GM21515 (cell line): Measurements from ENCODE around the gene MON2.
A peak's percentile ranks its signal among the peaks of the same experiment; 100 is the strongest.
"Not testable (repeated sequence)": the region's sequence is repeated elsewhere in the genome, so short reads cannot be mapped to it uniquely, and the experiment has no call there.

Source experiments
- ATAC-seq: cut with Tn5 transposase; IDR thresholded peaks from one replicate; pipeline ENCODE4 v1.9.1; 2021; ENCODE audit not compliant: unreplicated experiment

Gene MON2

DNA sequence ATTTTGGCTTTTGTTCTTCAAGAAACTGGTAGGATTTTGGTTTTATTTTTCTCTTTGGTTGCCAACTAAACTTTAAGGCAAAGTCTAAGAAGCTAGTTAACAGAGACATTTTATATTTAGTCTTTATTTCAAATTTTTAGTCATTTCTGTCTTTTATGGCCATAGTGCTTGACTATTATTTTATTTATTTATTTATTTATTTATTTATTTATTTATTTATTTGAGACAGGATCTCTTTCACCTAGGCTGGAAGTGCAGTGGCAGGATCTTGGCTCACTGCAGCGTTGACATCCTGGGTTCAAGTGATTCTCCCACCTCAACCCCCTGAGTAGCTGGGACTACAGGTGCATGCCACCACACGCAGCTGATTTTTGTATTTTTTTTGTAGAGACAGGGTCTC lies 3.1 kb downstream of the MON2 start:
- ATAC-seq: no peak

GRCh38 chr12:62471734-62472133 lies 5.1 kb downstream of the MON2 start:
- no peak for ATAC-seq

DNA sequence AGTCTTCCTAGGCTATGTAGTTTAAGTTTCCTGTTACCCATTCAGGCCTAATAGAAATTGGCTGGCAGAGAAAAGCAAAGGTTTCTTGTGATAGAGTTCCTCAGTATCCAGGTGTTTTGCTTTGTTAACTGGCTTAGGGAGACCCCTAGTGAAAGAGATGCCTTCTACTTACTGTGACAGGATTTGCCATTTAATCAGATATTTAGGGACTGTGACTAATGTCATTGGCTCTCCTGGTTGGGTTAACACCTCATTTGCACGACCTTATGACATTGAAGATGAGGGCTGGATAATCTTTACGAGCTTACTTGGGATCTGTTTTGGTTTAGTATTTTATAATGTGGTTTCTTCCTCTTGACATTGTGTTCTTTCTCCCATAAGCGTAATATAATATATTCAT lies 5.8 kb downstream of the MON2 start:
- ATAC-seq: no peak

DNA sequence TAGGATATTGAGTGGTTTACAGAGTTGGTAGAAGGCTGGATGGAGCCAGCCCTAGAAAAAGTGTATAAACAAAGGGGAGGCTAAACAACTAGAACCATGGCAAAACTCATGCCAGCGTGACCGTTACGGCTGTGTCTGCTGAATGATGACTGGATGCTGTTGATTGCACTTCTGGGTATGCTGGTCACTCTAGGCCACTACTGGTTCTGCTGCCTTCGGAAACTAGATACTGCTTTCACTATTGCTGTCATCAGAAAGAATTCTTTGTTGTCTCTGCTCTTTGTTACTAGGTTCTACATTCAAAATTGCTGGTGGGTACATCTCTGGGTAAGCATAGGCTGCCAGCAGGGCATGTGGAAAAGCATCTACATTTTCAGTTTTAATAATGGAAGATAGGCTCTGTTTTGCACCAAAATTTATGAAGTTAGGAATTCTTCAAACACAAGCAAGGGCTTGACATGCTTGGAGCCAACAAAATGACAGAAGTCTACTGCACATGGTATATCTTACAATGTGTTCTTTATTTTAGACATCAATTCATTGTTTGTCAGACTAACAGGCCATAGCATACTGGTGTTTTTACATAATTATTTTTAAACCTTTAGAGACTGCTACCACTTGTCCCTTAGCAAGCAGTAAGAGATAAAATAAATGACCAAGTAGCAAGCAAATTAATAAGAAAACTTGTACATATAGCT lies 15.4 kb downstream of the MON2 start:
- no peak for ATAC-seq

GRCh38 chr12:62482769-62483168 lies 16.1 kb downstream of the MON2 start:
- ATAC-seq: no peak

DNA sequence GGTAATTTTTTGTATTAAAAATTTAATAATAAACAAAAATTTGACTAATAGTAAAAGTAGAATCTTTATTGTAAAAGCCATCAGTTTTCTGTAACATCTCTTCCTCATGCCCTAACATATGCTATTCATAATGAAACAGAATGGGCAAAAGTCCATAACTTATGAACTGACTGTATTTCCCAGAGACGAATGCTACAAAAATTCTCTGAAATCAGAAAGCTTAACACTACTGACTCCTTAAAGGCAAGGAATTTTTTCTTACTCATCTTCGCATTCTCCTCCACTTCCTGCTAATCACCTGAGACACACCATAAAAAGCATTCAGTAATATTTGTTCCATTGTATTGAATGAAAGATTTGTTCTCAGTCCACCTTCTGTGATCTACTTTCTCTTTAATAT lies 17.6 kb downstream of the MON2 start:
- ATAC-seq: no peak

DNA sequence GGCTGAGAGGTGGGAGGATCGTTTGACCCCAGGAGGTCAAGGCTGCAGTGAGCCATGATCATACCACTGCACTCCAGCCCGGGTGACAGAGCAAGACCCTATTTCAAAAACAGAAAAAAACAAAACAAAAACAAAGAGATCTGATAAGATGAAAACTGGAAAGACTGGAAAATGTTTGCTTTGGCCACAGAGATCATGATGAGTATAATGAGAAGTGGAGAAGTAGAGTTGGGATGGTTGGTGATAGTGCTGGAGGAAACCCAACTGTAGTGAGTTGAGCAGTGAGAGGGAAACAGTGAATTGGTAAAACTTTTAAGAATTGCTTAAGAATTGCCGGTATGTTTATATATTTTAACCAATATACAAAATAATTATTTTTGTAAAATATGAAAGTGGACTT lies 39.2 kb downstream of the MON2 start:
- no peak for ATAC-seq

GRCh38 chr12:62512901-62513300 lies 46.3 kb downstream of the MON2 start:
- ATAC-seq: no peak

- not testable (repeated sequence) for ATAC-seq
Observed at GRCh38 chr12:62514080-62514479, 47.5 kb downstream of the MON2 start.

DNA sequence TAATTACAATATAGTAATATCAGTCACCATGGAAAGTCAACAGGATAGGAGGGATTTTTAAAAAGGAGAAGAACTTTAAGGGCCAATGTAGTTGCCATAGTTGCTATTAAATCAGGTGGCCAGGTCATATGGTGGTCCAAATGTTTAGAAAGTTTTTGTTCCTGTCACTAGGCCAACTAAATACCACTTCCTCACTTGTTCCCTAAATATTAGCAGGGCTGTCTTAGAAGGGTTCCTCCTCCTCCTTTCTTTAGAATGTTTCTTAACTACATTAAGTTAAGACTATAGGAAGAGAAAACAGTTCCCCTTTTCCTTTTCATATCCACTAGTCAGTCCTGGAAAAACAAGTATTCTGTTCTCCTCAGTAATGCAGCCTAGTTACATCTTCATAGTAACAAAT lies 50.3 kb downstream of the MON2 start:
- no peak for ATAC-seq

GRCh38 chr12:62517887-62518286 lies 51.3 kb downstream of the MON2 start:
- no peak for ATAC-seq

DNA sequence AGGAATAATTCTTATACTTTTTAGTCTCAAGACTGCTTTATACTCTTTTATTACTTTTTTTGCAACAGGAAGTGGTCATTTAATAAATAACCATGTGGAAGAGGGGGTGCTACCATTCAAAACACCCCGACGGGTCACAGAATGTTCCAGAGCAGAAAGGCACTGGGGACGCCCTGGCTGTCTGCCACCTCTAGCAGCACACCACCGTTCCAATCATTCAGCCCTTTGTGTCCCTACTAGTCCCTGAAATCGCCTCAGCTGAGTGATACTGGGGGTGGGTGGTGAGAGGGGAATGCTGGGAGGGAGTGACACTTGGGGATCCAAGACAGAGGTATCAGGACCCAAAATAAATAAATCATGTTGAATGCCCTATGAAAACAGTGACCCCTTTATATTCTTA lies 52.4 kb downstream of the MON2 start:
- ATAC-seq: no peak

DNA sequence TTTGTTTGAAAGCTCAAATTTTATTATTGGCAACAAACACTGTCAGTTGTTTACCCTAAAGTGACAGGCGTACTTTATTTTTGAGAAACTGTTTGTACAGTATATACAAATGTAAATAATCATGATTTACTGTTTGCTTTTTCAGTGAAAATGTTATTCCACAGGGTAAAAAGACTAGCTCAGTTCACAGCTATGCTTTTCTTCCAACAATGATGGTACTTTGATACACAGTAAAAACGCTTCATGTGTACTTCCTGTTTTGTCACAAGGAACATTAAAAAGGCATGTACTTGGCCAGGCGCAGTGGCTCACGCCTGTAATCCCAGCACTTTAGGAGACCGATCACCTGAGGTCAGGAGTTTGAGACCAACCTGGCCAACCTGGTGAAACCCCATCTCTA lies 53.7 kb downstream of the MON2 start:
- ATAC-seq: no peak

DNA sequence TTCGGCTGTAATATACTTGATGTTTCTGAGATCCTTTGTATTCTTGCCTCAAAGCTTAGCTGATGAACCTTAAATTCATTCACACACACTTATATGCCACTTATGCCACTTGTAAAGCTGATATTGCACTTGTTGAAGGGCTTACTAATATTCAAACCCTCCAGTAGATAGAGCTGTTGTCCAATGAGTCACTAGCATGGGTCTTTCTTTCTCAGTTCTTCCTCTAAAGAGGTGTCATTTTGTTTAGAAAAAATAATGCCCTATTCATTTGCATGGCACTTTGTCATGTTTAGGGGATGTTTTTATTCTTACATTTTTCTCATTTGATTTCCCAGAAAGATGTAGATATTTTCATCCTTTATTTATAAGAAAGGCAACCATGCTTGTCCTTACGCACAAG lies 56.4 kb downstream of the MON2 start:
- no peak for ATAC-seq

DNA sequence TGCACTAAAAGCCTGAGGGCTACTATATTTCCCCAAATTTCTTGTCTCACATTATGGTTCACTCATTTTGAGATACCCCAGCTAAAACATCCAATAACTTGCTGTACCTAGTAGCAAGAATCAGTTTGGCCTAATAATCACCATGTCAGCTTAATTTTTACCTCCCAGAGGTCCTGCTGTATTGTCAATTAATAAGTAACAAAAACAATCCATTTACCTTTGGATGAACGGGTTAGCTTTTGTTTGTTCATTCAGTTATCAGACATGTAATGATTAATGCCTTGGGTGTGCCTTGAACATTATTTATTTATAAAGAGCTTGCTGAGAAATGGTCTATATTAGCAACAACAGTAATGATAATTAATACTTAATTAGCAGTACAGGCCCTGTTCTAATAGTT lies 57.0 kb downstream of the MON2 start:
- ATAC-seq: no peak

DNA sequence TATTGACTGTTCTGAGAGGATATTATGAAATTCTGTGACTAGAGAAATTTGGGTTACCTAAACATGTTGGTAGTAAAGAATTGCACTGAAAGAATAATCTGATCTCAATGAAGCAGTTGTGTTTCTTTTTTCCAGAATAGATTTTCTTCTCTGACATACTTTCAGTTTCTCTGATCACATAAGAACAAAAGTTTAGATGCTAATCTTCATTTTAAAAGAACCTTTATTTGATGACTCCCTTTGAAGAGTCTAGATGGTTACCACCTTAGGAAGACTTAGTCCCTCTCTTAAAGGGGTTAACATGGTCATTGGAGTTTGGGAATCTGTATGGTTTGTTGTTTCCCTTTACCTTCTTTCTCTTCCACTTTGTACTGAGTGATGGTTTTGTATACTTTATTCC lies 58.6 kb downstream of the MON2 start:
- ATAC-seq: no peak

GRCh38 chr12:62530596-62530995 lies 64.0 kb downstream of the MON2 start:
- no peak for ATAC-seq

DNA sequence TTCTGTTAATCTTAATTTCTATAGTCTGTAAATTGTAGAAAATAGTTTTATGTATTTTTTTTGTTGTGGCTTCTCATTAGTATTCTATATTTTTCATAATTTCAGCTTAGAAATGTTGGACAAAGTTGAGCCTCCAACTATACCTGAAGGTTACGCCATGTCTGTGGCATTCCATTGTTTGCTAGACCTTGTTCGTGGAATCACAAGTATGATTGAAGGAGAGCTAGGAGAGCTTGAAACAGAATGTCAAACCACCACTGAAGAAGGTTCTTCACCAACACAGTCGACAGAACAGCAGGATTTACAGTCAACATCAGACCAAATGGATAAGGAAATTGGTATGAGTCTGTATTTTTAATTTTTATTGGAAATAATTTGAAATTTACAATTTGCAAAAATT lies 65.7 kb downstream of the MON2 start:
- ATAC-seq: no peak

DNA sequence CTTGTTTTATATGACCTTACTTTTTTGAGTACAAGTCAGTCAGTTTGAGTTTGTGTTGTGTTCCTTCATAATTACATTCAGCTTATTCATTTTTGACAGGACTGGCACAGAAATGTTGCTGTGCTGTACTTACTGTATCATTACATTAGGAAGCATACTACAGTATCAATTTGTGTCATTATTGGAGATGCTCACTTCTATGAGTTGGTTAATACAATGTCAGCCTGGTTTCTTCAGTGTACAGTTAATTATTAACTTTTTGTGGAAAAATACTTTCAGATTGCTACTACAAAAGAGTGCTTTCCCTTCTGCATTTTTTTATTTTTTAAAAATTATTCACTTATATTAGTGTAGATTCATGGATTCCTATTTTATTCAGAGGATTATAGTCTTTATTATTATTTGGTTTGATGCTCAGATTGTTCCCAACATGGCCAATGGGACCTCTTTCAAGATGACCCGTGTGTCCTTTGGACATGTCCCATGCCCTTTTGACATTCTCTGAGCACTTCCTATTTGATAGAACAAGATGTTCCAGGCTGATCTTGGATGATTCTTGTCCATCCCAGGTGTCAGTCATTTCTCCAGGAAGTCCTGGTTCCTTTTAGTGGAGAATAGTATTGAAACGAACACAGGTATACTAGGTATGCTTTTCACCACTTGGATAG lies 66.6 kb downstream of the MON2 start:
- no peak for ATAC-seq

DNA sequence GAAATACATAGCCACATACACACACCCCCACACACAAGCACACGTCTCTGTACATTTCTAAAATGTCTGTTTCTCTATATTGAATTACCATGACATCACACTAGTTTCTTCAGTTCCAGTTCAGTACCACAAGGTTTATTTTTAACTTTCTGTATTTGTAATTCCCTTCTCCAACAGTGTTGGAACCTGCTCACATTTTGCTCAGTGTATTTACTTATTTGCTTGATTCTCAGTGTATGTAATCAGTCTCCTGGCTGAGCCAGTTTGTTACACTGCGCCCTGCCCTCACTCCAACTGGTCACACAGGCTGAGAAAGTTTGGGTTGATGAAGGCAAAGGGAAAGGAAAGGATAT lies 67.1 kb downstream of the MON2 start:
- ATAC-seq: peak; percentile 53

DNA sequence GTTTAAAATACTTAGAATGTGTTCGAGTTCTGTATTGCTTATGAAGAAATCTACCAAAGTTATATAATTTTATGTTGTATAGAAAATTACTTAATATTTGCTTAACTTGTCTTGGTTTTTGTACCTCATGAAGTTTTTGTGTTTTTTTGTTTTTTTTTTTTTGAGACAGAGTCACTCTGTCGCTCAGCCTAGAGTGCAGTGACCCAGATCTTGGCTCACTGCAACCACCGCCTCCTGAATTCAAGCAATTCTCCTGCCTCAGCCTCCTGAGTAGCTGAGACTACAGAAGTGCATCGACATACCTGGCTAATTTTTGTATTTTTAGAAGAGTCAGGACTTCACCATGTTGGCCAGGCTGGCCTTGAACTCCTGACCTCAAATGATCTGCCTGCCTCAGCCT lies 69.9 kb downstream of the MON2 start:
- ATAC-seq: no peak

DNA sequence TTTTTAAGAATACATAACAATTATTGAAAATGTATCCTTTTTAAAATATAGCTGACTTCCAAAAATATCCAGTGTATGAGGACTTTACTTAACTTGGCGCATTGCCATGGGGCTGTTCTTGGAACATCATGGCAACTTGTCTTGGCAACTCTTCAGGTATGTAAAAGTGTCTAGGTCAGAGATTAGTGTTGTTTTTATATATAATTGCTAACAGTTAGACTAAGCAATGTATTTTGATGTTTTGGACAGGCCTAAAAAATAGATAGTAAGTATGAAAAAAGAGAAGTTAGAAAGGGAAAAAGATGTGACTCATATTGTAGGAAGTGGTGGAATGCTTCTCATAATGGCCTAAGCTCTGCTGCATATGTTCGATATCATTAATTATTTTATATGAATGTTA lies 70.9 kb downstream of the MON2 start:
- no peak for ATAC-seq

GRCh38 chr12:62540354-62540753 lies 73.7 kb downstream of the MON2 start:
- ATAC-seq: no peak
